C4-2B (cell line): ENCODE measurements around the gene GARS1.

Source experiments
- CTCF ChIP-seq: fragments of 450-650 bp; conservative IDR thresholded peaks from 2 replicates; pipeline ENCODE4 v1.5.1; 2017; ENCODE audit warnings: mild to moderate bottlenecking
- ZFX ChIP-seq: fragments of 450-650 bp; IDR thresholded peaks from 2 replicates; pipeline ENCODE4 v1.6.1; 2017

GRCh38 chr7:30545791-30546555 lies 48.7 kb upstream of the GARS1 start:
- no peak for TF ChIP-seq CTCF
- TF ChIP-seq ZFX, result no peak
